ENCODE measurements around the gene NAXD.

DNA sequence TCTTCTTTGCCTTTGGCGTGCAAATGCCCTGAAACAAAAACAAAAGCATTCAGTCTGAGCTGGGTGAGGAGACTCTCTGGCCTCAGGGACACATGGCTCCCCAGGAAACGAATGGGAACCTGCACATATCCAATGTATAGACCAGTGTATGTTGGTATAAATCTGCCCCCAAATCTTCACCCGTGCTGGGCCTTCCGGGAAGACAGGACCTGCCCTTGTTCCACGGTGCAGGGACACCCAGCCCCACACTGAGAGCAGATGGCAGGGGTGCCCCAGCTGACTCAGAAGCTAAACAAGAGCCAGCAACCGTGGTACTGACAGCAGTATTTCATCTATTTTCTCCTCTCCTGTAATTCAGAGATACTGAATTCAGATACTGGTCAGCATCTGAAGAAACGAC lies 48.1 kb downstream of the NAXD start:
- TF ChIP-seq, protein P1, sequence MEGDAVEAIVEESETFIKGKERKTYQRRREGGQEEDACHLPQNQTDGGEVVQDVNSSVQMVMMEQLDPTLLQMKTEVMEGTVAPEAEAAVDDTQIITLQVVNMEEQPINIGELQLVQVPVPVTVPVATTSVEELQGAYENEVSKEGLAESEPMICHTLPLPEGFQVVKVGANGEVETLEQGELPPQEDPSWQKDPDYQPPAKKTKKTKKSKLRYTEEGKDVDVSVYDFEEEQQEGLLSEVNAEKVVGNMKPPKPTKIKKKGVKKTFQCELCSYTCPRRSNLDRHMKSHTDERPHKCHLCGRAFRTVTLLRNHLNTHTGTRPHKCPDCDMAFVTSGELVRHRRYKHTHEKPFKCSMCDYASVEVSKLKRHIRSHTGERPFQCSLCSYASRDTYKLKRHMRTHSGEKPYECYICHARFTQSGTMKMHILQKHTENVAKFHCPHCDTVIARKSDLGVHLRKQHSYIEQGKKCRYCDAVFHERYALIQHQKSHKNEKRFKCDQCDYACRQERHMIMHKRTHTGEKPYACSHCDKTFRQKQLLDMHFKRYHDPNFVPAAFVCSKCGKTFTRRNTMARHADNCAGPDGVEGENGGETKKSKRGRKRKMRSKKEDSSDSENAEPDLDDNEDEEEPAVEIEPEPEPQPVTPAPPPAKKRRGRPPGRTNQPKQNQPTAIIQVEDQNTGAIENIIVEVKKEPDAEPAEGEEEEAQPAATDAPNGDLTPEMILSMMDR (IDR thresholded peaks at IDR 0.05) = no peak
- TF ChIP-seq POLR2AphosphoS5 (IDR thresholded peaks at IDR 0.05; ENCODE audit: low read depth, low read length) (no peak), TCF7L2 (IDR thresholded peaks at IDR 0.05; ENCODE audit: low read depth, low read length) (no peak)

Measured in Panc1 (cell line).